ENCODE measurements around the gene GFY.

Gene GFY

DNA sequence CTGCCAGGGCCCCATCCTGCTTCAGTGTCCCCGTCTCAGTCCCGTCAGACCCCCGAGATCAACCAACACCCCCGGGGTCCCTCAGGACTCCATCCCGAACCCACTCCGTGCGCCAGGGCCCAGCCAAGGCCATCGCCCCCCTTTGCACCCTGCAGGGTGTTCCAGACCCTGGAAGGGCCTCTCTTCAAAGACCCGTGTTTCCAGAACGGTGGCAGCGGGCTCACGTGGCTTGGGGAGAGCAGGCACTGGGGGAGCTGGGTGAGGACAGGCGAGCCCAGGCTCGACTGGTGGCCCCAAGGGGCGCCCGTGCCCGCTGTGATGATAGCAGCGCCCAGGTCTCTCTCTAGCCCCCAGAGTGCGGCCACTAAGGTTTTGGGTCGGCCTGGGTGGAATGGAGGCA, 35.8 kb upstream of the GFY start:
- Histone ChIP-seq H3K9me3 (ENCODE audit: low read length) (no peaks in the 10 kb centered on the region), H3K79me2 (ENCODE audit: insufficient read depth, low read length) (no peaks in the 10 kb centered on the region), H3F3A (ENCODE audit: insufficient read depth, low read length) (peaks cover 3% of the 10 kb centered on the region), H3K9ac (ENCODE audit: low read length) (no peak overlapping the region), H3K9me2 (ENCODE audit: low read depth, low read length) (no peaks in the 10 kb centered on the region), H2AFZ (ENCODE audit: low read length) (no peak overlapping the region), H3K36me3 (ENCODE audit: insufficient read depth, low read length) (no peaks in the 10 kb centered on the region), H4K20me1 (ENCODE audit: insufficient read depth, low read length) (no peaks in the 10 kb centered on the region), H3K4me3 (ENCODE audit: low read depth, low read length, poor library complexity, severe bottlenecking) (no peak overlapping the region), H3K4me1 (ENCODE audit: insufficient read depth, low read length, severe bottlenecking) (peaks cover 51% of the 10 kb centered on the region), H3K4me2 (ENCODE audit: low read length) (no peak overlapping the region), H3K27me3 (ENCODE audit: insufficient read depth, low read length) (no peaks in the 10 kb centered on the region), H3K27ac (ENCODE audit: low read depth, low read length, poor library complexity, severe bottlenecking) (peak overlapping the region; percentile 96)
- TF ChIP-seq, protein P1, sequence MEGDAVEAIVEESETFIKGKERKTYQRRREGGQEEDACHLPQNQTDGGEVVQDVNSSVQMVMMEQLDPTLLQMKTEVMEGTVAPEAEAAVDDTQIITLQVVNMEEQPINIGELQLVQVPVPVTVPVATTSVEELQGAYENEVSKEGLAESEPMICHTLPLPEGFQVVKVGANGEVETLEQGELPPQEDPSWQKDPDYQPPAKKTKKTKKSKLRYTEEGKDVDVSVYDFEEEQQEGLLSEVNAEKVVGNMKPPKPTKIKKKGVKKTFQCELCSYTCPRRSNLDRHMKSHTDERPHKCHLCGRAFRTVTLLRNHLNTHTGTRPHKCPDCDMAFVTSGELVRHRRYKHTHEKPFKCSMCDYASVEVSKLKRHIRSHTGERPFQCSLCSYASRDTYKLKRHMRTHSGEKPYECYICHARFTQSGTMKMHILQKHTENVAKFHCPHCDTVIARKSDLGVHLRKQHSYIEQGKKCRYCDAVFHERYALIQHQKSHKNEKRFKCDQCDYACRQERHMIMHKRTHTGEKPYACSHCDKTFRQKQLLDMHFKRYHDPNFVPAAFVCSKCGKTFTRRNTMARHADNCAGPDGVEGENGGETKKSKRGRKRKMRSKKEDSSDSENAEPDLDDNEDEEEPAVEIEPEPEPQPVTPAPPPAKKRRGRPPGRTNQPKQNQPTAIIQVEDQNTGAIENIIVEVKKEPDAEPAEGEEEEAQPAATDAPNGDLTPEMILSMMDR (IDR thresholded peaks at IDR 0.05; ENCODE audit: low read length), result no peak
- TF ChIP-seq EZH2 (IDR thresholded peaks at IDR 0.05; ENCODE audit: borderline replicate concordance, low read length), result no peak

DNA sequence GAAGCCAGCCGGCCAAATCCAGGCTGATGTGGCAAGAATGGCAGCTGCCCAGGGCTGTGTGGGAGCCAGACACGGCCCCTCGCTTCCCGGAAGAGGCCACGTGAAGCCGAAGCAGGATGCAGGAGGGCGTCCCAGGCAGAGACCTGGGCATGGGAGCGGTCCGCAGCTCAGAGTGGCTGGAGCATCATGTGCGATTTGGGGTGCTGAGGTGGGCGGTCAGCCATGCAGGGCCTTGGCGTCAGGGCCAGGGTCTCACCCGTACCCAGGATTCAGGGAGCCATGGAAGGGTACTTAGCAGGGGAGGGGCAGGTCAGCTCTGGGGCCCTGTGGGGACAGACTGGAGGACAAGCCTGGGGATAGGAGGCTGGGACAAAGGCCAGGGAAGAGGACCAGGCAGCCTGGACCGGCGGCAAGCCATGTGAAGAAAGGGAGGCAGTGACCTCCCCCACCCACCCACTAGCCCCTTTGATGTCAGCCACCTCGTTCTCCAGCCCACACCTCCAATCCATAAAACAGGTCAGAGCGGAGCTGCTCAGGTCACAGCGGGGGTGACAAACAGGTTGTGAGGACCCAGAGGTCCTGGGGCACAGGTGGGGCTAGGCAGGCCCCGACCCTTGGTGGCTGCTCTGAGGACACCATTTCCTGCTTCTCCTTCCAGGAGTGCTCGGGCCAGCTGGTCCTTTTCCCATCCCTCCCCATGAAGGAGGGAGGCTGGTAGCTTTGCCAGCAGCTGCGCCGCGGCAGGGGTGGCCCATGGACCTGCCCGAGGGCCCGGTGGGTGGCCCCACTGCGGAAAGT, 34.9 kb upstream of the GFY start:
- peak overlapping the region; percentile 55 for H3K9ac ChIP-seq (ENCODE audit: low read length)
- TF ChIP-seq, protein P1 (IDR thresholded peaks at IDR 0.05; ENCODE audit: low read length), result no peak
- TF ChIP-seq EZH2 (IDR thresholded peaks at IDR 0.05; ENCODE audit: borderline replicate concordance, low read length), result no peak
- no peaks in the 10 kb centered on the region for H4K20me1 ChIP-seq (ENCODE audit: insufficient read depth, low read length)
- no peaks in the 10 kb centered on the region for H3K36me3 ChIP-seq (ENCODE audit: insufficient read depth, low read length)
- no peaks in the 10 kb centered on the region for H3K27me3 ChIP-seq (ENCODE audit: insufficient read depth, low read length)
- H3F3A ChIP-seq (ENCODE audit: insufficient read depth, low read length), result peaks cover 3% of the 10 kb centered on the region
- H3K4me3 ChIP-seq (ENCODE audit: low read depth, low read length, poor library complexity, severe bottlenecking), result peak overlapping the region; percentile 39
- H3K79me2 ChIP-seq (ENCODE audit: insufficient read depth, low read length), result no peaks in the 10 kb centered on the region
- H3K4me1 ChIP-seq (ENCODE audit: insufficient read depth, low read length, severe bottlenecking), result peaks cover 51% of the 10 kb centered on the region
- peak overlapping the region; percentile 74 for H3K4me2 ChIP-seq (ENCODE audit: low read length)
- H3K9me3 ChIP-seq (ENCODE audit: low read length), result no peaks in the 10 kb centered on the region
- H3K27ac ChIP-seq (ENCODE audit: low read depth, low read length, poor library complexity, severe bottlenecking), result peak overlapping the region; percentile 96
- no peak overlapping the region for H2AFZ ChIP-seq (ENCODE audit: low read length)
- H3K9me2 ChIP-seq (ENCODE audit: low read depth, low read length), result no peaks in the 10 kb centered on the region

DNA sequence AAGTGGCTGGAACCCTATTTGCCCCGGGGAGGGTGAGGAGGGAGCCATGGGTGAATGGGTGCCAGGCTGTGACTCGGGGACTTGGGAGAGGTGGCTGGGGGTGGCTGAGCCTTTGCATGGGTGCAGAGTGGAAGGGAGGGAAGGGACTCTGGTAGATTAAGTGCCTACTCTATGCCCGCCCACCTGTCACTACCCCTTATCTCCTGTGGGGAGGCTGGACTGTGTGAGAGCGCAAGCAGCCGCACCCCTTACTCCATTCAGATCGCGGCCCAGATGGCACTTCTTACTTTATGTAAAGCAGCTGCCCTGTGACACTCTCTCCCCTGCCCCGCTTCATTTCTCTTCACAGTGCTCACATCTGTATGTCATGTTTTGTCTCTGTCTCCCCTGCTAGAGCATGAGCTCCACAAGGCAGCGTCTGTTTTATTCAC, 34.2 kb upstream of the GFY start:
- no peaks in the 10 kb centered on the region for H3K36me3 ChIP-seq (ENCODE audit: insufficient read depth, low read length)
- H4K20me1 ChIP-seq (ENCODE audit: insufficient read depth, low read length), result no peaks in the 10 kb centered on the region
- H3K27me3 ChIP-seq (ENCODE audit: insufficient read depth, low read length), result no peaks in the 10 kb centered on the region
- no peak overlapping the region for H2AFZ ChIP-seq (ENCODE audit: low read length)
- no peak for TF ChIP-seq EZH2 (IDR thresholded peaks at IDR 0.05; ENCODE audit: borderline replicate concordance, low read length)
- TF ChIP-seq, protein P1 (IDR thresholded peaks at IDR 0.05; ENCODE audit: low read length), result no peak
- no peaks in the 10 kb centered on the region for H3K9me2 ChIP-seq (ENCODE audit: low read depth, low read length)
- H3K4me1 ChIP-seq (ENCODE audit: insufficient read depth, low read length, severe bottlenecking), result peaks cover 51% of the 10 kb centered on the region
- no peaks in the 10 kb centered on the region for H3K79me2 ChIP-seq (ENCODE audit: insufficient read depth, low read length)
- H3F3A ChIP-seq (ENCODE audit: insufficient read depth, low read length), result peaks cover 3% of the 10 kb centered on the region
- H3K4me3 ChIP-seq (ENCODE audit: low read depth, low read length, poor library complexity, severe bottlenecking), result peak overlapping the region; percentile 39
- H3K9me3 ChIP-seq (ENCODE audit: low read length), result no peaks in the 10 kb centered on the region
- H3K9ac ChIP-seq (ENCODE audit: low read length), result peak overlapping the region; percentile 55
- H3K27ac ChIP-seq (ENCODE audit: low read depth, low read length, poor library complexity, severe bottlenecking), result peak overlapping the region; percentile 96
- H3K4me2 ChIP-seq (ENCODE audit: low read length), result peak overlapping the region; percentile 74
